GM12878 (cell line): ENCODE results near the gene ZNF528. TPM values are rescaled to one million over a fixed set of nuclear protein-coding genes. Genes with fewer than 3 reads are reported as not detected.

Source experiments
- ATAC-seq: fragments of 200-7000 bp; cut with Tn5 transposase; 3 replicates; pipeline ENCODE4 v1.9.1; 2020; ENCODE audit warnings: mild to moderate bottlenecking, moderate library complexity
- BruUV-seq: library from RNA; stranded (reverse); fragments of 400-500 nt; replicated peaks from 2 replicates; lab custom pipeline; 2021; lab: Mats Ljungman, UMichigan
- CTCF ChIA-PET: fragments of 300-600 bp; sonication (Branson Sonifier 250); formaldehyde crosslinking; extraction: SDS; loops from one replicate; lab custom pipeline; 2021; ENCODE audit warnings: inconsistent platforms; lab: Yijun Ruan, JAX
- POLR2A ChIA-PET: fragments of 350-600 bp; formaldehyde crosslinking; extraction: SDS; loops from one replicate; lab custom pipeline; 2021; ENCODE audit warnings: inconsistent platforms; lab: Charles Lee
- RAD21 ChIA-PET: fragments of 300-600 bp; sonication (Branson Sonifier 250); formaldehyde crosslinking; loops from one replicate; lab custom pipeline; 2023; ENCODE audit warnings: antibody characterized with exemption; ENCODE audit not compliant: unreplicated experiment; lab: Charles Lee
- SMC1A ChIA-PET: fragments of 300-600 bp; sonication (Branson Sonifier 250); formaldehyde crosslinking; loops from one replicate; lab custom pipeline; 2023; ENCODE audit not compliant: unreplicated experiment, uncharacterized antibody; lab: Charles Lee
- DNase-seq: peaks from one replicate; pipeline ENCODE4 v3.0.0-alpha.2; 2011; ENCODE audit warnings: low read depth, low spot score
- FAIRE-seq: peaks from 3 replicates; lab custom pipeline; 2011; peaks lifted over from hg19 to GRCh38; lab: Jason Lieb, UNC
- H2AFZ ChIP-seq: 2 replicates; pipeline ENCODE4 v1.6.0; 2011; ENCODE audit warnings: low read depth, low read length, control low read depth; ENCODE audit not compliant: control insufficient read depth
- H3K27ac ChIP-seq: 2 replicates; pipeline ENCODE4 v1.5.1; 2011; ENCODE audit warnings: control low read depth; ENCODE audit not compliant: control insufficient read depth, insufficient read depth
- H3K27me3 ChIP-seq, 2 experiments: replicated peaks in 1 of 2; 2 replicates each; pipeline versions ENCODE4 v1.6.0 to v1.6.1; 2011; ENCODE audit warnings: low read length in 1 of 2; ENCODE audit not compliant: control insufficient read depth in 2 of 2, insufficient read depth in 2 of 2
- H3K36me3 ChIP-seq, 2 experiments: 2 replicates each; pipeline ENCODE4 v1.5.1; 2011; ENCODE audit warnings: low read length in 1 of 2; ENCODE audit not compliant: control insufficient read depth in 2 of 2, insufficient read depth in 2 of 2
- H3K4me1 ChIP-seq: 2 replicates; pipeline ENCODE4 v1.6.1; 2011; ENCODE audit warnings: mild to moderate bottlenecking, low read length, moderate library complexity, mixed read lengths; ENCODE audit not compliant: control insufficient read depth, insufficient read depth
- H3K4me2 ChIP-seq: 2 replicates; pipeline ENCODE4 v1.6.0; 2011; ENCODE audit warnings: control low read depth; ENCODE audit not compliant: control insufficient read depth, insufficient read depth
- H3K4me3 ChIP-seq: fragments of 200-600 bp; sonication (generic); 2 replicates; pipeline ENCODE4 v1.5.1; 2016
- H3K79me2 ChIP-seq: 2 replicates; pipeline ENCODE4 v1.6.0; 2011; ENCODE audit warnings: low read length; ENCODE audit not compliant: control insufficient read depth, insufficient read depth
- H3K9ac ChIP-seq: 2 replicates; pipeline ENCODE4 v1.8.0; 2011; ENCODE audit warnings: low read length, control low read depth, mixed read lengths; ENCODE audit not compliant: control insufficient read depth, insufficient read depth
- H3K9me3 ChIP-seq: replicated peaks from 3 replicates; pipeline ENCODE4 v1.5.1; 2011; ENCODE audit warnings: mild to moderate bottlenecking, low read length; ENCODE audit not compliant: control insufficient read depth, insufficient read depth
- H4K20me1 ChIP-seq: 2 replicates; pipeline ENCODE4 v1.6.0; 2011; ENCODE audit not compliant: control insufficient read depth, insufficient read depth
- ESRRA ChIP-seq: IDR thresholded peaks from 2 replicates; pipeline ENCODE4 v1.6.1; 2012; ENCODE audit warnings: mild to moderate bottlenecking, low read length, improper control_type of control experiment
- FOS ChIP-seq: IDR thresholded peaks from 3 replicates; pipeline ENCODE4 v1.6.1; 2011; ENCODE audit warnings: borderline replicate concordance; ENCODE audit not compliant: insufficient read length; ENCODE audit errors: extremely low read depth
- FOXK2 ChIP-seq: fragments of 450-650 bp; IDR thresholded peaks from 2 replicates; pipeline ENCODE4 v1.6.1; 2017; ENCODE audit warnings: mild to moderate bottlenecking, moderate library complexity
- IKZF2 ChIP-seq, 2 experiments: fragments of 450-650 bp; IDR thresholded peaks; 2 replicates each; pipeline ENCODE4 v1.6.1; 2017; ENCODE audit warnings: mild to moderate bottlenecking in 2 of 2, moderate library complexity in 2 of 2
- MTA2 ChIP-seq: fragments of 450-650 bp; IDR thresholded peaks from 2 replicates; pipeline ENCODE4 v1.6.1; 2016; ENCODE audit warnings: low read depth, mild to moderate bottlenecking, moderate library complexity
- MTA3 ChIP-seq: IDR thresholded peaks from 2 replicates; pipeline ENCODE4 v1.6.1; 2012; ENCODE audit warnings: low read length, inconsistent platforms, borderline replicate concordance
- MYB ChIP-seq: fragments of 150-350 bp; IDR thresholded peaks from 2 replicates; pipeline ENCODE4 v1.6.1; 2014; ENCODE audit warnings: mild to moderate bottlenecking, low read depth, low read length, borderline replicate concordance
- NFYA ChIP-seq: IDR thresholded peaks from 2 replicates; pipeline ENCODE4 v1.6.1; 2011; ENCODE audit warnings: low read depth, mild to moderate bottlenecking, low read length, improper control_type of control experiment, borderline replicate concordance
- YBX1 ChIP-seq: fragments of 450-650 bp; IDR thresholded peaks from 2 replicates; pipeline ENCODE4 v1.6.1; 2016; ENCODE audit warnings: antibody characterized with exemption
- ZBED1 ChIP-seq: IDR thresholded peaks from 2 replicates; pipeline ENCODE4 v1.6.1; 2016; ENCODE audit warnings: borderline replicate concordance
- WGBS: methylation state at CpG from one replicate; pipeline ENCODE4 v1.1.6; 2016; ENCODE audit warnings: low lambda C conversion rate; ENCODE audit not compliant: insufficient replicate concordance, insufficient coverage; ENCODE audit errors: missing lambda C conversion rate; 5-methylcytosine and 5-hydroxymethylcytosine counted together
- in situ Hi-C: fragments of 300-500 bp; cut with MboI; formaldehyde crosslinking; loops from 9 replicates; pipeline ENCODE4 v1.14.3; 2018; ENCODE audit warnings: mixed read lengths
- intact Hi-C: fragments of 100-400 bp; cut with micrococcal nuclease; formaldehyde crosslinking; loops from one replicate; pipeline ENCODE4 v1.14.2; 2022; ENCODE audit not compliant: unreplicated experiment
- polyA plus RNA-seq, 11 experiments: library from polyadenylated mRNA; depleted of rRNA in 4 of 11; unstranded in 6 of 11; stranded (reverse) in 5 of 11; fragments of >200 nt; fragmentation: Nextera tagmentation in 4 of 11; fragmentation: Illumina TruSeq in 1 of 11; extraction: Ambion mirVana in 4 of 11; extraction: Trizol in 1 of 11; gene quantifications; 1 replicate in 1 of 11; 2 replicates in 10 of 11; pipeline versions ENCODE4 v1.2.1 to v1.2.3, GENCODE V29; 2011 to 2016; ENCODE audit warnings: inconsistent platforms in 2 of 11, missing spikeins in 2 of 11, low read depth in 1 of 11
- total RNA-seq, 4 experiments: library from RNA; depleted of rRNA in 3 of 4; stranded (reverse); fragments of >200 nt in 3 of 4; fragmentation: Illumina TruSeq in 1 of 4; extraction: Trizol in 1 of 4; gene quantifications; 2 replicates each; pipeline versions ENCODE4 v1.2.1 to v1.2.3, GENCODE V29; 2013 to 2021
- TF ChIP-seq, protein P1 (sequence below): fragments of 450-650 bp; conservative IDR thresholded peaks from 2 replicates; pipeline ENCODE4 v1.6.1; 2017; ENCODE audit warnings: mild to moderate bottlenecking, moderate library complexity
- TF ChIP-seq, protein P2 (sequence below): IDR thresholded peaks from 2 replicates; pipeline ENCODE4 v1.6.1; 2011; ENCODE audit warnings: mild to moderate bottlenecking, low read depth, low read length, moderate library complexity; ENCODE audit not compliant: insufficient replicate concordance
- TF ChIP-seq, protein P3 (sequence below): fragments of 450-650 bp; formaldehyde crosslinking; IDR thresholded peaks from 2 replicates; pipeline ENCODE4 v1.4.0; 2022; ENCODE audit warnings: mild to moderate bottlenecking, moderate library complexity
- TF ChIP-seq, protein P4 (sequence below): IDR thresholded peaks from 2 replicates; pipeline ENCODE4 v1.6.1; 2011; ENCODE audit warnings: low read depth, mild to moderate bottlenecking, low read length, moderate library complexity, borderline replicate concordance; ENCODE audit errors: extremely low read depth

The ZNF528 gene
- total and polyA plus RNA-seq, 10 of the 15 experiments (the other 5 are each of a cell fraction or from before 2014, with no cell fraction given) = 1.7 to 11.9 (median 6.6) TPM

DNA sequence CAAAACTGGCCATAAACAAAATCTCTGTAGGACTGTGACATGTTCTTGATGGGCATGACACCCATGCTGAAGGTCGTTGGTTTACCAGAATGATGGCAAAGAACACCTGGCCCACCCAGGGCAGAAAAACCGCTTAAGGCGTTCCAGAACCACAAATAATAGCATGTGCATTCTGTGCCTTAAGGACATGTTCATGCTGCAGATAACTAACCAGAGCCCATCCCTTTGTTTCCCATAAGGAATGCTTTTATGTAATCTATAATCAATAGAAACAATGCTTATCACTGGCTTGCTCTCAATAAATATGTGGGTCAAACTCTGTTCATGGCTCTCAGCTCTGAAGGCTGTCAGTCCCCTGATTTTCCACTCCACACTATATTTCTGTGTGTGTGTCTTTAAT is 44.5 kb downstream of the ZNF528 start (continued):
- TF ChIP-seq, protein P1, sequence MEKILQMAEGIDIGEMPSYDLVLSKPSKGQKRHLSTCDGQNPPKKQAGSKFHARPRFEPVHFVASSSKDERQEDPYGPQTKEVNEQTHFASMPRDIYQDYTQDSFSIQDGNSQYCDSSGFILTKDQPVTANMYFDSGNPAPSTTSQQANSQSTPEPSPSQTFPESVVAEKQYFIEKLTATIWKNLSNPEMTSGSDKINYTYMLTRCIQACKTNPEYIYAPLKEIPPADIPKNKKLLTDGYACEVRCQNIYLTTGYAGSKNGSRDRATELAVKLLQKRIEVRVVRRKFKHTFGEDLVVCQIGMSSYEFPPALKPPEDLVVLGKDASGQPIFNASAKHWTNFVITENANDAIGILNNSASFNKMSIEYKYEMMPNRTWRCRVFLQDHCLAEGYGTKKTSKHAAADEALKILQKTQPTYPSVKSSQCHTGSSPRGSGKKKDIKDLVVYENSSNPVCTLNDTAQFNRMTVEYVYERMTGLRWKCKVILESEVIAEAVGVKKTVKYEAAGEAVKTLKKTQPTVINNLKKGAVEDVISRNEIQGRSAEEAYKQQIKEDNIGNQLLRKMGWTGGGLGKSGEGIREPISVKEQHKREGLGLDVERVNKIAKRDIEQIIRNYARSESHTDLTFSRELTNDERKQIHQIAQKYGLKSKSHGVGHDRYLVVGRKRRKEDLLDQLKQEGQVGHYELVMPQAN = no peak
- TF ChIP-seq, protein P2, sequence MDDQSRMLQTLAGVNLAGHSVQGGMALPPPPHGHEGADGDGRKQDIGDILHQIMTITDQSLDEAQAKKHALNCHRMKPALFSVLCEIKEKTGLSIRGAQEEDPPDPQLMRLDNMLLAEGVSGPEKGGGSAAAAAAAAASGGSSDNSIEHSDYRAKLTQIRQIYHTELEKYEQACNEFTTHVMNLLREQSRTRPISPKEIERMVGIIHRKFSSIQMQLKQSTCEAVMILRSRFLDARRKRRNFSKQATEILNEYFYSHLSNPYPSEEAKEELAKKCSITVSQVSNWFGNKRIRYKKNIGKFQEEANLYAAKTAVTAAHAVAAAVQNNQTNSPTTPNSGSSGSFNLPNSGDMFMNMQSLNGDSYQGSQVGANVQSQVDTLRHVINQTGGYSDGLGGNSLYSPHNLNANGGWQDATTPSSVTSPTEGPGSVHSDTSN = no peak
- TF ChIP-seq ZBED1 = no peak
- TF ChIP-seq, all 136 proteins: peak for 0

DNA sequence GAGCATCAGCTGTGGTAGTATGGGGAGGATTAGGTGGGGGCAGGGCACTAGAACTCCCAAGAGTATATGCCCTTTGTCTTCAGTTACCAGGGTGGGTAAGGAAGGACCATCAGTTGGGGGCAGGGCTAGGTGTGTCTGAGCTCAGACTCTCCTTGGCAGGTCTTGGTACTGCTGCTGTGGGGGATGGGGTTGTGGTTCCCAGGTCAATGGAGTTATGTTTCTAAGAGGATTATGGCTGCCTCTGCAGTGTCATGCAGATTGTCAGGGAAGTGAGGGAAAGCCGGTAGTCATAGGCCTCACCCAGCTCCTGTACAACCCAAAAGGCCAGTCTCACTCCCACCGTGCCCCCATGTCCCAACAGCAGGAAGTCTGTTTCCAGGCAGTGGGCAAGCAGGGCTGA is 46.9 kb downstream of the ZNF528 start:
- H3K4me3 ChIP-seq = no peak overlapping the region
- RAD21 ChIA-PET = no interaction called here
- H3K9me3 ChIP-seq = no peaks in the 10 kb centered on the region; the same call in 2 of the 3 replicates
- POLR2A ChIA-PET = no interaction called here
- no peaks in the 10 kb centered on the region for H3K4me1 ChIP-seq
- SMC1A ChIA-PET = no interaction called here
- CTCF ChIA-PET = no interaction called here
- no peak for DNase-seq
- no peak overlapping the region for H2AFZ ChIP-seq
- H3K36me3 ChIP-seq = no peaks in the 10 kb centered on the region
- 0% methylated on average over 2 of the region's 2 CpGs for WGBS
- H3K9ac ChIP-seq = no peak overlapping the region
- H3K4me2 ChIP-seq = no peak overlapping the region
- ATAC-seq = no peak
- H3K79me2 ChIP-seq = no peaks in the 10 kb centered on the region
- intact Hi-C loops = no loop called here
- no peaks in the 10 kb centered on the region for H4K20me1 ChIP-seq
- H3K27me3 ChIP-seq = no peaks in the 10 kb centered on the region
- no peak overlapping the region for H3K27ac ChIP-seq
- in situ Hi-C loops = no loop called here
- no peak for FAIRE-seq
- no TSS peak for BruUV-seq
- no peak for TF ChIP-seq YBX1
- no peak for TF ChIP-seq NFYA
- no peak for TF ChIP-seq FOXK2
- no peak for TF ChIP-seq MYB
- no peak for TF ChIP-seq MTA2
- TF ChIP-seq, protein P3, sequence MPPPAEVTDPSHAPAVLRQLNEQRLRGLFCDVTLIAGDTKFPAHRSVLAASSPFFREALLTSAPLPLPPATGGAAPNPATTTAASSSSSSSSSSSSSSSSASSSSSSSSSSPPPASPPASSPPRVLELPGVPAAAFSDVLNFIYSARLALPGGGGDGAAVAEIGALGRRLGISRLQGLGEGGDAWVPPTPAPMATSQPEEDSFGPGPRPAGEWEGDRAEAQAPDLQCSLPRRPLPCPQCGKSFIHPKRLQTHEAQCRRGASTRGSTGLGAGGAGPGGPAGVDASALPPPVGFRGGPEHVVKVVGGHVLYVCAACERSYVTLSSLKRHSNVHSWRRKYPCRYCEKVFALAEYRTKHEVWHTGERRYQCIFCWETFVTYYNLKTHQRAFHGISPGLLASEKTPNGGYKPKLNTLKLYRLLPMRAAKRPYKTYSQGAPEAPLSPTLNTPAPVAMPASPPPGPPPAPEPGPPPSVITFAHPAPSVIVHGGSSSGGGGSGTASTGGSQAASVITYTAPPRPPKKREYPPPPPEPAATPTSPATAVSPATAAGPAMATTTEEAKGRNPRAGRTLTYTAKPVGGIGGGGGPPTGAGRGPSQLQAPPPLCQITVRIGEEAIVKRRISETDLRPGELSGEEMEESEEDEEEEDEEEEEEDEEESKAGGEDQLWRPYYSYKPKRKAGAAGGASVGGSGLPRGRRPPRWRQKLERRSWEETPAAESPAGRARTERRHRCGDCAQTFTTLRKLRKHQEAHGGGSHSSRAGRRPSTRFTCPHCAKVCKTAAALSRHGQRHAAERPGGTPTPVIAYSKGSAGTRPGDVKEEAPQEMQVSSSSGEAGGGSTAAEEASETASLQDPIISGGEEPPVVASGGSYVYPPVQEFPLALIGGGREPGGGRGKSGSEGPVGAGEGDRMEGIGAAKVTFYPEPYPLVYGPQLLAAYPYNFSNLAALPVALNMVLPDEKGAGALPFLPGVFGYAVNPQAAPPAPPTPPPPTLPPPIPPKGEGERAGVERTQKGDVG (CRISPR knock-in tag) = no peak
- TF ChIP-seq MTA3 = no peak
- TF ChIP-seq FOS = no peak
- no peak for TF ChIP-seq ESRRA
- TF ChIP-seq IKZF2 (IDR thresholded peaks at IDR 0.05) = no peak
- TF ChIP-seq, protein P4, sequence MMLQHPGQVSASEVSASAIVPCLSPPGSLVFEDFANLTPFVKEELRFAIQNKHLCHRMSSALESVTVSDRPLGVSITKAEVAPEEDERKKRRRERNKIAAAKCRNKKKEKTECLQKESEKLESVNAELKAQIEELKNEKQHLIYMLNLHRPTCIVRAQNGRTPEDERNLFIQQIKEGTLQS = no peak
